Left forelimb (tissue), 1 donor: Measurements from ENCODE around the gene BCL2L1.
"Not testable (repeated sequence)": the region's sequence is repeated elsewhere in the genome, so short reads cannot be mapped to it uniquely, and the experiment has no call there.

Source experiments
- DNase-seq: peaks from one replicate; pipeline ENCODE4 v3.0.0-alpha.2; 2018; ENCODE audit warnings: low spot score

The BCL2L1 gene

GRCh38 chr20:31674895-31675827 lies 47.5 kb downstream of the BCL2L1 start:
- DNase-seq: no peak

GRCh38 chr20:31673943-31674463 lies 48.7 kb downstream of the BCL2L1 start:
- no peak for DNase-seq

- no peak for DNase-seq
These were observed 49.2 kb downstream of the BCL2L1 start for GRCh38 chr20:31673435-31673834.

- no peak for DNase-seq
These were observed 51.3 kb downstream of the BCL2L1 start for GRCh38 chr20:31671324-31671723.

GRCh38 chr20:31670371-31671228 lies 52.1 kb downstream of the BCL2L1 start:
- no peak for DNase-seq

GRCh38 chr20:31669876-31670275 lies 52.8 kb downstream of the BCL2L1 start:
- DNase-seq: no peak

- DNase-seq: not testable (repeated sequence)
These were observed 53.7 kb downstream of the BCL2L1 start for GRCh38 chr20:31668944-31669343.

GRCh38 chr20:31667315-31668285 lies 55.1 kb downstream of the BCL2L1 start:
- DNase-seq: no peak

- DNase-seq: no peak
These were observed 56.2 kb downstream of the BCL2L1 start for GRCh38 chr20:31666258-31667042.

GRCh38 chr20:31665753-31666152 lies 56.9 kb downstream of the BCL2L1 start:
- DNase-seq: no peak

GRCh38 chr20:31664696-31665354 lies 57.8 kb downstream of the BCL2L1 start:
- no peak for DNase-seq

GRCh38 chr20:31663838-31664695 lies 58.6 kb downstream of the BCL2L1 start:
- DNase-seq: no peak

GRCh38 chr20:31663524-31663837 lies 59.2 kb downstream of the BCL2L1 start:
- DNase-seq: no peak

- no peak for DNase-seq
These were observed 60.3 kb downstream of the BCL2L1 start for GRCh38 chr20:31662372-31662854.

- peak; percentile 93 for DNase-seq
These were observed 60.9 kb downstream of the BCL2L1 start for GRCh38 chr20:31661625-31662371.

GRCh38 chr20:31654534-31654933 lies 68.1 kb downstream of the BCL2L1 start:
- DNase-seq: no peak

- no peak for DNase-seq
These were observed 69.1 kb downstream of the BCL2L1 start for GRCh38 chr20:31653561-31653960.

GRCh38 chr20:31652917-31653396 lies 69.7 kb downstream of the BCL2L1 start:
- no peak for DNase-seq
